Ovary (tissue), 3 donors: ENCODE measurements around the gene NOCT.

Experiments
- EP300 ChIP-seq: sonication (generic); formaldehyde crosslinking; IDR thresholded peaks from one replicate; pipeline ENCODE4 v1.6.1; 2017; ENCODE audit warnings: antibody characterized with exemption
- POLR2A ChIP-seq: fragments of 450-650 bp; IDR thresholded peaks from one replicate; pipeline ENCODE4 v1.6.1; 2017; ENCODE audit warnings: antibody characterized with exemption, mild to moderate bottlenecking, moderate library complexity
- TF ChIP-seq, protein P1 (sequence below), 3 donors: fragments of 450-650 bp in 2 of 3; fragments of 200-600 bp in 1 of 3; IDR thresholded peaks; one replicate each; pipeline versions ENCODE4 v1.5.1 to v1.8.0; 2016 to 2022; ENCODE audit warnings: antibody characterized with exemption in 3 of 3, mild to moderate bottlenecking in 1 of 3
- donor health status: DM: no; HTN: no; CAD: no.

- no peak for TF ChIP-seq POLR2A
- TF ChIP-seq, protein P1, sequence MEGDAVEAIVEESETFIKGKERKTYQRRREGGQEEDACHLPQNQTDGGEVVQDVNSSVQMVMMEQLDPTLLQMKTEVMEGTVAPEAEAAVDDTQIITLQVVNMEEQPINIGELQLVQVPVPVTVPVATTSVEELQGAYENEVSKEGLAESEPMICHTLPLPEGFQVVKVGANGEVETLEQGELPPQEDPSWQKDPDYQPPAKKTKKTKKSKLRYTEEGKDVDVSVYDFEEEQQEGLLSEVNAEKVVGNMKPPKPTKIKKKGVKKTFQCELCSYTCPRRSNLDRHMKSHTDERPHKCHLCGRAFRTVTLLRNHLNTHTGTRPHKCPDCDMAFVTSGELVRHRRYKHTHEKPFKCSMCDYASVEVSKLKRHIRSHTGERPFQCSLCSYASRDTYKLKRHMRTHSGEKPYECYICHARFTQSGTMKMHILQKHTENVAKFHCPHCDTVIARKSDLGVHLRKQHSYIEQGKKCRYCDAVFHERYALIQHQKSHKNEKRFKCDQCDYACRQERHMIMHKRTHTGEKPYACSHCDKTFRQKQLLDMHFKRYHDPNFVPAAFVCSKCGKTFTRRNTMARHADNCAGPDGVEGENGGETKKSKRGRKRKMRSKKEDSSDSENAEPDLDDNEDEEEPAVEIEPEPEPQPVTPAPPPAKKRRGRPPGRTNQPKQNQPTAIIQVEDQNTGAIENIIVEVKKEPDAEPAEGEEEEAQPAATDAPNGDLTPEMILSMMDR (IDR thresholded peaks at IDR 0.05) = no peak
- TF ChIP-seq EP300 = no peak
Observed at GRCh38 chr4:139017861-139018260, 2.3 kb downstream of the NOCT start.
